GM21619 (cell line): ENCODE results near the gene ZNF420.
A peak's percentile ranks its signal among the peaks of the same experiment; 100 is the strongest.

ENCODE experiments used
- ATAC-seq: cut with Tn5 transposase; IDR thresholded peaks from one replicate; pipeline ENCODE4 v1.9.1; 2021; ENCODE audit not compliant: unreplicated experiment

ZNF420 gene

DNA sequence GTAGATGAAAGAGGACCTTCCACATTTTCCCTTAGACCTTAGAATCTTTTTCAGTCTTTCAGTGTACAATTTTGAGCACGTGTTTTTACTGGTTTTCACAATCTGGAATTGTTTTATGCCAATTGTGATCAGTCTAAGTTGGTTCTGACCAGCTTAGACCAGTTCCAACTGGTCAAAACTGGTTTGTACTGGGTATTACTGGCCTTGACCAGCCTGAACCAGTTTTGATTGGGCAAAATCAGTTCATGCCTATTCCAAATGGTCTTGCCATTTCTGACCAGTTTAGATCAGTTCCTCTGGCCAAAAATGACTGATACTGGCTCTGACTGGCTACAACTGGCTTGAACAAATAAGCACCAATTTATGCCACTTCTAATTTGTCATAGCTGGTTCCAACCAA lies 57.9 kb downstream of the ZNF420 start:
- no peak for ATAC-seq

DNA sequence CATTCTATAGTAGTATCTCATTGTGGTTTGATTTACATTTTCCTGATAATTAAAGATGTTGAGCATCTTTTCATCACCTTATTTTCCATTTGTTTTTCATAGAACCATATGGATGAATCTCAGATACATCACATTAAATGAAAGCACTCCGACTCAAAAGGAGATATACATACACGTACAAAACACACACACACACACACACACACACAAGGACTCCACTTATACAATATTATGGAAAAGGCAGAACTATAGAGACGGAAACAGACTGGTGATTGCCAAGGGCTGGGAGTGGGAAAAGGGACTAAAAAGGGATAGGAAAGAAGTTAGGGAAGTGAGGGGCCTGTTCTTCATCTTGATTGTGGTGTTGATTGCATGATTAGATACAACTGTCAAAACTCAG lies 70.0 kb downstream of the ZNF420 start:
- no peak for ATAC-seq

DNA sequence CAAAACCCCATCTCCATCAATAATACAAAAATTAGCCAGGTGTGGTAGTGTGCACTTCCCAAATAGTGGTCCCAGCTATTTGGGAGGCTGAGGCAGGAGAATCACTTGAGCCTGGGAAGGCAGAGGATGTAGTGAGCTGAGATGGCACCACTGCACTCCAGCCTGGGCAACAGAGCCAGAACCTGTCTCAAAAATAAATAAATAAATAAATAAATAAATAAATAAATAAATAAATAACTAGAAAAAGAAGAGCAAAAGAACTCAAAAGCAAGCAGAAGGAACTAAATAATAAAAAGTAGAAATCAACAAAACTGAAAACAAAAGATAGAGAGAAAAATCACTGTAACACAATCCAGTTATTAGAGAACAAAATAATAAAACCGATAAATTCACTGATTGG lies 81.9 kb downstream of the ZNF420 start:
- no peak for ATAC-seq

- no peak for ATAC-seq
Measured at GRCh38 chr19:37165635-37166034, 87.4 kb downstream of the ZNF420 start.

DNA sequence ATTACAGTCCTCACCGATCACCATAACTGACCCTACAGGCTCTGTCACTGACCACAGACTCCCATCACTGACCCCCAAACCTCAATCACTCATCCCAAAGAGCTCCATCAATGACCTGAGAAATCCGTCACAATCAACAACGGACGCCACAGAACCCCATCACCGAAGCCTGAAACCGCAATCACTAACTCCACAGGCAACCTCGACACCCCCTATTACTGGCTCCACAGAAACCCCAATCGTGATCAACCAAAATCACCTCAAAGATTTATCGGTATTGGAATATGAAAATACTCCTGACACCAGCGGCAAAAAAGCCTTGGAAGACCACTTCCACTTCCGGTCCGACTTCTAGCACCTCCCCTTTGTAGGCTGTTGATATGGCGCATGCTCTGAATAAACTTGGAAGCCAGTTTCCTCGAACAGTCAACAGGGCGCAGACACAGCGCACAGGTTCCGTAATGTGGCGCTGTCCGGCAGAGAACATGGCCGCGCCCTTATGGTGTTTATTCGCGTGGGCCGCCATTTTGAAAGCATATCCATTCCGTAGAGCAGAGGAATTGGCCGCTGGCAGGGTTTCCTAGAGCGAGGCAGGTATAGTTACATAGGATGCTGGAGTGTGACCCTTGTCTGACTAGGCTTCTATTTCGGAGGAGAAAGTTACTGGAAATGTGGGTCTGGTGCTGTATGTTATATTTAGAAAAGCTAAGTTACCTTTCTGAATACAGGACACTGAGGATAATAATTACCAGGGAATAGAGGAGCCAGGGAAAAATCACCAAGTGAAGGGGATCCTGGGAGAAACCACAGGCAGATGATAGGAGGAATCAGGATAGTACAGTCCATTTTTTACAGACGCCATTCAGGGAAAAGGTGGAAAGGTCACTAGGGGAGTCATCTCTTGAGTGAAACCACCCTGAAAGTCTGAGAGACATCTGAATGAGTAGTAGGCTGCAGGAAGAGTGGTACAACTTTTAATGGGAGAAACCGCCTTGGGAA lies 94.4 kb downstream of the ZNF420 start, which contains the start of gene ZNF585A:
Gene ZNF585A (minus strand): TSS at position 328 of the 999 bp plus-strand sequence. CDS start 2,785 bp downstream, outside the sequence.
- ATAC-seq: peak; percentile 94
